Measurements from ENCODE around the gene CAAP1. TPM values are rescaled to one million over a fixed set of nuclear protein-coding genes. Genes with fewer than 3 reads are reported as not detected.
"Not testable (repeated sequence)": the region's sequence is repeated elsewhere in the genome, so short reads cannot be mapped to it uniquely, and the experiment has no call there.

The CAAP1 gene, protein sequence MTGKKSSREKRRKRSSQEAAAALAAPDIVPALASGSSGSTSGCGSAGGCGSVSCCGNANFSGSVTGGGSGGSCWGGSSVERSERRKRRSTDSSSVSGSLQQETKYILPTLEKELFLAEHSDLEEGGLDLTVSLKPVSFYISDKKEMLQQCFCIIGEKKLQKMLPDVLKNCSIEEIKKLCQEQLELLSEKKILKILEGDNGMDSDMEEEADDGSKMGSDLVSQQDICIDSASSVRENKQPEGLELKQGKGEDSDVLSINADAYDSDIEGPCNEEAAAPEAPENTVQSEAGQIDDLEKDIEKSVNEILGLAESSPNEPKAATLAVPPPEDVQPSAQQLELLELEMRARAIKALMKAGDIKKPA
- 10.5 and 15.3 TPM in 2 replicates for total RNA-seq

DNA sequence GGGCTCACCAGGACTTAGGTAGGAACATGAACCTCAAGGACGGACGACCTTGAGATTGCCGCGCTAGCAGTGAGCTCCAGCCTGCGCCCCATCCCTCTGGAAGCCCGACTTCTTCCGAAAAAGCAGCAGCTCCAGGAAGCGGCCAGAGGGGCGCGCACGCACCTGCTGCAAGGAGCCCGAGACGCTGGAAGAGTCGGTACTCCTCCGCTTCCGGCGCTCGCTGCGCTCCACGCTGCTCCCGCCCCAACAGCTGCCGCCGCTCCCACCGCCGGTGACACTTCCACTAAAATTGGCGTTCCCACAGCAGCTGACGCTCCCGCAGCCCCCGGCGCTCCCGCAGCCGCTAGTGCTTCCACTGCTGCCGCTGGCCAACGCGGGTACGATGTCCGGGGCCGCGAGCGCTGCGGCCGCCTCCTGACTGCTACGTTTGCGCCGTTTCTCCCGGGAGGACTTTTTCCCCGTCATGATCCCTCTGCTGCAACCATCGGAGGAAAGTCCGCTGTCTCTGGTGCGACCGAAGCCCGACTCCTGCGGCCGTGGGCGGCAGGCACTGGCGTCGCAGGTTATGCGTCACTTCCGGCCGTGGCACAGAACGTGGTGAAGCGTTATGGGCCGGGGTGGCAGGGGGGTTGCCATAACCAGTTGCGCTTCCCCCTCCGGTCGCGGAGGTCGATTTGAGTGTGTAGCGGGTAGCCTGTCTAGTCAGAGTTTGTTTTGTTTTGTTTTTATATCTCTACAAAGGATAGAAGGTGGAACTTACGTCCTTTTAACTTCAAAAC, at the start of gene CAAP1:
CAAP1 (minus strand) TSS at position 552 of the 779 bp plus-strand sequence; CDS start at position 465, 87 bp downstream.
- peak; percentile 95 to 97 for DNase-seq (ENCODE audit: low read depth in 2 of 2)

DNA sequence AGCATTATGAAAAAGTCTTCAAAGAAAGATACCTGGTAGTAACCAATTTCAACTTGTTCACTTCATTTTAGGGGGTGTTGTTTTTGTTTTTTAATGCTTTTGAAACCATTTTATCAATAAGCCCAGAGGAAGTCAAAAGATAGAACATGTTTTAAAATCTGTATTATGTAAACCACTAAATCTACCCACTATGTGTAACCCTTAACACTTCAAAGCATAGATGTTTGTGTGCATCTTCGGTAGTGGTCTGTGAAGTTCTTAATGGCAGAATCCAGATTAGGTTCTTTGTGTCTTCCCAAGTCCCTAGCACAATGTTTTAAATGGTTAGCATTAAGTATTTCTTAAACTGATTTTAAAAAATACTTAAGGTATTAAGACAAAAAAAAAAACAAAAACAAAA, 48.2 kb upstream of the CAAP1 start:
- DNase-seq (ENCODE audit: low read depth in 2 of 2) = no peak

DNA sequence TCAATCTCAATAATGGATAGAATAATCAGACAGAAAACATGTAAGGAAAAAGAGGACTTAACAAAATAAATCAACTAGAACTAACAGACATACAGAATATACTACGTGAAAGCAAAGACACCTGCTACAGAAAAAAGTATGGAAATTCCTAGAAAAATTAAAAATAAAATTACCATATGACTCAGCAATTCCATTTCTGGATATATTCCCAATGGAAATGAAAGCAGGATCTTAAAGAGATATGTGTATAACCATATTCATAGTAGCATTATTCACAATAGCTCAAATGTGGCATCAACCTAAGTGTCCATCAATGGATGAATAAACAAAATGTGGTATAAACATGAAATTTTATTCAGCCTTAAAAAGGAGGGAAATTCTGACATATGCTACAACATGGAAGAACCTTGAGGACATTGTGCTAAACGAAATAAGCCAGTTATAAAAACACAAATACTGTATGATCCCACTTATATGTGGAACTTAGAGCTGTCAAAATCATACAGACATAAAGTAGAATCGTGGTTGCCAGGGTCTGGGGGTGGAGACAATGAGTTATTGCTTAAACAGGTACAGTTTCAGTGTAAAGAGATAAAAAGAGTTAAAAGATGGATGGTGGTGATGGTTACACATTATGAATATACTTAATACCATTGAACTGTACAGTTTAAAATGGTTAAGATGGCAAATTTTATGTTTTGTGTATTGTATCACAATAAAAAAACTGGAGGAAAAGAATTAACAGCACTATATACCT, 47.5 kb upstream of the CAAP1 start:
- DNase-seq (ENCODE audit: low read depth in 2 of 2) = no peak

DNA sequence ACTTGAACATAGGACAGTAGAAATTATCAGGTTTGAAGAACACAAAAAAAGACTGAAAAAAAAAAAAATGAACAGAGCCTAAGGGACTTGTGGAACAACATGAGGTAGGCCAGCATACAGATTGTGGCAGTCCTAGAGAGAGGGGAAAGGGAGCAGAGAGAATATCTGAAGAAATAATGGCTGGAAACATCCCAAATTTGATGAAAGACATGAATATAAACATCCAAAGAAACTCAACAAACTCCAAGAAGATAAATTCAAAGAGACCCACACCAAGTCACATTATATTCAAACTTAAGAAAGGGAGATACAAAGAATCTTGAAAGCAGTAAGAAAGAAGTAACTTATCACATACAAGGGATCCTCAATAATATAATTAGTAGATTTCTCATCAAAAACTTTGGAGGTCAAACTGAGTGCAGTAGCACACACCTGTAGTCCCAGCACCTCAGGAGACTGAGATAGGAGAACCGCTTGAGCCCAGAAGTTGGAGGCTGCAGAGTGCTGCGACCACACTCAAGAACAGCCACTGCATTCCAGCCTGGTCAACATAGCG, 45.3 kb upstream of the CAAP1 start:
- DNase-seq (ENCODE audit: low read depth in 2 of 2) = no peak

- DNase-seq (ENCODE audit: low read depth in 2 of 2) = no peak
Measured at GRCh38 chr9:26935847-26936246, 43.2 kb upstream of the CAAP1 start.

DNA sequence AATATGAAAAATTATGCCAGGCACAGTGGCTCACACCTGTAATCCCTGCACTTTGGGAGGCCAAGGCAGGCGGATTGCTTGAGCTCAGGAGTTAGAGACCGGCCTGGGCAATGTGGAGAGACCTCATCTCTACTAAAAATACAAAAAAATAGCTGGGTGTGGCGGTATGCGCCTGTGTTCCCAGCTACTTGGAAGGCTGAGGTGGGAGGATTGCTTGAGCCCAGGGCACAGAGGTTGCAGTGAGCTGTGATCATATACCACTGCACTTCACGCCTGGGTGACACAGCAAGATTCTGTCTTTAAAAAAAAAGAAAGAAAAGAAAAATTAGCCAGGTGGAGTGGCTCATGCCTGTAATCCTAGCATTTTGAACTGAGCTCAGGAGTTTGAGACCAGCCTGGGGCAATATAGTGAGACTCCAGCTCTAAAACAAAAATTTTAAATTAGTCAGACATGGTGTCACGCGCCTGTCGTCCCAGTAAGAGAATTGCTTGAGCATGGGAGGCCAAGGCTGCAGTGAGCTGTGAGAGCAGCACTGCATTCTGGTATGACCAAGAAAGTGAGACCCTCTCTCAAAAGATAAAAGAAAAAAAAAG, 36.4 kb upstream of the CAAP1 start:
- DNase-seq (ENCODE audit: low read depth in 2 of 2) = no peak

GRCh38 chr9:26925609-26926008, 33.0 kb upstream of the CAAP1 start:
- DNase-seq (ENCODE audit: low read depth in 2 of 2) = no peak

DNA sequence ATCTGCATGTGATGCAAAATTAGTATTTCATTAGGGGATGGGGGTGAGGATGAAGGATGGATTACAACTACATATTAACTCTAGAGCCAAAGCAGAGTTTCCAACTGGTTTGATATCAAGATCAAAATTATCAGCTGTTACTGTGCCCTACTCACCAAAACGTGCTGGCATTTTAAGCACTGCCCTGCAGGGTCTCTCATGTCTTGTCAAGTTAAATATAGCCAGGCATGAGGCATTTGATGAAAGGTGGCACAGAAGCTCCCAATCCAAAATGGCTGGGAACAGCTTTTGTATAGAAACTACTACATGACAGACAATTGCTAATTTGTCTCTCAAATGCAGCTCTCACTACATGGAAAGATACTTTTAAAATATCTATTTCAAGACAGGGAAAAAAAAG, 27.1 kb upstream of the CAAP1 start:
- DNase-seq (ENCODE audit: low read depth in 2 of 2) = no peak

DNA sequence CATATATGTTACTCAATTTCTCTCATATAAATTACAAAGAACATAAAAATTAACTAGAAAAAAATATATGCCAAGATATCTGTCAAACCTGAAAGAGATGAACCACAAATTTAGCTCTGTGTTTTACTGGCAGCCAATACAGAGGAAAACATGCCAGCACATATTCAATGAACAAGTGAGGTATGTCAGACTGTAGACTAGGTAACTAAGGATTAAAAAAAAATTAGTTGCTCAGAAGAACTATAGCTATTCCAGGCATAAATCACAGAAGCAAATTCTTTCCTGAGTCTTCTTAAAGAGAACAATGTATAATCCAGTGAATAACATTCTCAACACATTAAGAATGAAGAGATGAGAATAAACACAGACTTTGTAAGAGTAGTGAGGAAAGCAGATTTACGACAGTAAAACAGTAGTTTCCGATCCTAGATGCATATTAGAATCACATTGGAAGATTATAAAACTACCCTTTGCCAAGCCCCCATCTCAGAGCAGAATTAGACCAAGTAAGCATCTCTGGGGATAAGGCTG, 20.6 kb upstream of the CAAP1 start:
- no peak for DNase-seq (ENCODE audit: low read depth in 2 of 2)

DNA sequence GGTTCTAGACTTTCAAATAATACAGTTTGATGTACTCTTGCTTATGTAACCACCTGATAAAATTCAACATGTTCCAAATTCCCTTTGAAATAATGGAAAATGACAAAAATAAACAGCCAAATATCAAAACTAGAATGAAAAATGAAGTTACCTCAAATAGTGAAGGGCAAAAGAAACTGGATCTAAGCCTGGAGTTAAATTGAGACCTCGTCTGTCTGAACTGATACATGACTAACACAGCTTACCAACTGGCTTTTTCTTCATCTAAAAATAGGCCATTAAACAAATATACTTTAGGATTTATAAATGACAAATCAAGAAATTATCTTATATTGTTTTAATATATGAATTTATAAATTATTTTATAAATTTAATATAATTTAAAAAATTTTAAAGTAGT, 12.1 kb upstream of the CAAP1 start:
- DNase-seq (ENCODE audit: low read depth in 2 of 2) = no peak

GRCh38 chr9:26904070-26904469, 11.5 kb upstream of the CAAP1 start:
- no peak for DNase-seq (ENCODE audit: low read depth in 2 of 2)

DNA sequence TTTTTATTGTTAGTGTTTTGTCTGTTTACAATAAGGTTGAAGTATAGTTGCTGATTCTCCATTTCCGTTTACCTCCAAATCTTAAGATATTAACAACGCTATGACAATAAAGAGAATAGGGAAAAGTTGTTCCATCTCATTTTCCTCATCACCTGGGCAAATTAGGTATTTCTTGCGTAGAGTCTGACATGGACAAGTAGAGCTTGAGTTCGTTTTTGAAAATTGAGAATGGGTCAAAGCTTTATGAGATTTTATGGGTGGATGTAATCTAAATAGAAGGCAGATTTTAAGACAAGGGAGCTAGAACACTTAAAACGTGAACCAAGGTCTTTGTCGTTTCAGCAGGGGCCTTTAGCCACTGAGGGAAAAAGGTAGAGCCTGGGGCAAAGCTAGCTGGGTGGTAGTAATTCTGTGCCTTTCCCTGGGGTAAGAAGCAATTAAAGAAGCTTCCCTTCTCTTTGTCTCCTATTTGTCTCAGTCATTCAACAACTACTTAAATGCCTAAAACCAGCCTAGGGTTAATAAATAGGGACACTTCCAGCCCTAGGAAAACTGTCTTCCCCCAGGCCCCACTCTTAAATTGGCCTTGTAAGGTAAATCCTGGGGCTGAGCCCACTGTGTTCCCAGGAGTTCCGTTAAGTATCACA, 551 bp upstream of the CAAP1 start:
- DNase-seq (ENCODE audit: low read depth in 2 of 2) = no peak

GRCh38 chr9:26891726-26892125, 876 bp downstream of the CAAP1 start:
- DNase-seq (ENCODE audit: low read depth in 2 of 2) = peak; percentile 4 to 23

- peak in 1 of 2 donors; percentile 32 for DNase-seq (ENCODE audit: low read depth in 2 of 2)
Measured at GRCh38 chr9:26888271-26888670, 4.3 kb downstream of the CAAP1 start.

- DNase-seq (ENCODE audit: low read depth in 2 of 2) = no peak
Measured at GRCh38 chr9:26882154-26882553, 10.4 kb downstream of the CAAP1 start.

DNA sequence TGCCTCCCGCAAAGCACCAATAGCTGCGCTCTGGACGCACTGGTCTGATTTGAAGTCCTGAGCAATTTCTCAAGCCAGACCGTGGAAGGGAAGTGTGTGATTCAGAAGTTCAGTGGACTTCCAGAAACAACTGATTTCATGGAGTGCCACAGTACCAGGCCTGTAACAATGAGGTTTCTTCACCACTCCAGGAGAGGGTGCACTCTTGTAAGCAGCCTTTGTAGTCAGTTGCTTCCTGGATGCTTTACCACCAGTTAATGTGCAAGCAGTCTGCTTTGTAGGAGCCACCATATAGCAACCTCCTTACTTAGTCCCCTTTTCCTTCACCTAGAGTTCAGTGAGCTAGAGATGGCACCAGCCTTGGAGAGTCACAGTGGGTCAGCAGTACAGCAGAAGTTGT, 12.3 kb downstream of the CAAP1 start:
- DNase-seq (ENCODE audit: low read depth in 2 of 2) = no peak

- DNase-seq (ENCODE audit: low read depth in 2 of 2) = not testable (repeated sequence)
Measured at GRCh38 chr9:26875155-26875554, 17.4 kb downstream of the CAAP1 start.

DNA sequence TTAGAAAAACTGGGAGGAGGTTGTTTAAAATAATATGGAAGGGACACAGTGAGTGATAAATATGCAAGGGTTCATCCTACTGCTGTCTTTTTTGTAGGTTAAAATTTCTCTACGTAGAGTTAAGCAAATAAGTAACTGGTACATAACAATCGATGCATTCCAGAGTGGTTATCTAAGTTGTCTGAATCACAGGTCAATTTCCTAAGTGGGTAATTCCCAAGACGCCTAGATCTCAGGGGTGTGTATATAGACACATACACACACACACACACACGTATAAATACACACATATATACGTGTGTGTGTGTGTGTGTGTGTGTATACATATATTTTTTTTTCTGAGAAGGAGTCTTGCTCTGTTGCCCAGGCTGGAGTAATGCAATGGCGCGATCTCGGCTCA, 22.3 kb downstream of the CAAP1 start:
- peak in 1 of 2 donors; percentile 57 for DNase-seq (ENCODE audit: low read depth in 2 of 2)

GRCh38 chr9:26863074-26863473, 29.5 kb downstream of the CAAP1 start:
- DNase-seq (ENCODE audit: low read depth in 2 of 2) = peak; percentile 10 to 34

GRCh38 chr9:26856413-26857032, 36.1 kb downstream of the CAAP1 start:
- peak; percentile 47 to 49 for DNase-seq (ENCODE audit: low read depth in 2 of 2)

Measured in lung microvascular endothelial cell (primary cell).